NCI-H1930 (cell line): ENCODE data around the gene DPP4.

ENCODE experiments used
- DNase-seq, 2 experiments: peaks; one replicate each; lab custom pipeline; 2025; lab: John Stamatoyannopoulos, UW

Gene DPP4

GRCh38 chr2:162017233-162017632 is 56.8 kb downstream of the DPP4 start:
- DNase-seq = no peak

GRCh38 chr2:162016080-162016479 is 57.9 kb downstream of the DPP4 start:
- DNase-seq = no peak

GRCh38 chr2:162014751-162015150 is 59.3 kb downstream of the DPP4 start:
- no peak for DNase-seq

GRCh38 chr2:162013514-162014475 is 60.2 kb downstream of the DPP4 start:
- DNase-seq = no peak

GRCh38 chr2:162012565-162013058 is 61.4 kb downstream of the DPP4 start:
- no peak for DNase-seq

- DNase-seq = no peak
Observed at GRCh38 chr2:162011706-162012564, 62.1 kb downstream of the DPP4 start.

GRCh38 chr2:162009543-162009942 is 64.5 kb downstream of the DPP4 start:
- DNase-seq = no peak

- DNase-seq = no peak
Observed at GRCh38 chr2:162007447-162008040, 66.5 kb downstream of the DPP4 start.

- DNase-seq = no peak
Observed at GRCh38 chr2:162006337-162006736, 67.7 kb downstream of the DPP4 start.

- DNase-seq = no peak
Observed at GRCh38 chr2:162004031-162004430, 70.0 kb downstream of the DPP4 start.

GRCh38 chr2:162002623-162003235 is 71.3 kb downstream of the DPP4 start:
- no peak for DNase-seq

- DNase-seq = no peak
Observed at GRCh38 chr2:162000431-162000830, 73.6 kb downstream of the DPP4 start.

- no peak for DNase-seq
Observed at GRCh38 chr2:161999321-161999720, 74.7 kb downstream of the DPP4 start.

- DNase-seq = no peak
Observed at GRCh38 chr2:161998857-161999256, 75.2 kb downstream of the DPP4 start.

GRCh38 chr2:161997916-161998471 is 76.0 kb downstream of the DPP4 start:
- DNase-seq = no peak

- DNase-seq = no peak
Observed at GRCh38 chr2:161995553-161996016, 78.4 kb downstream of the DPP4 start.

- no peak for DNase-seq
Observed at GRCh38 chr2:161994761-161995520, 79.1 kb downstream of the DPP4 start.

GRCh38 chr2:161992531-161992930 is 81.5 kb downstream of the DPP4 start:
- no peak for DNase-seq

GRCh38 chr2:161991991-161992390 is 82.0 kb downstream of the DPP4 start:
- no peak for DNase-seq

GRCh38 chr2:161990741-161991140 is 83.3 kb downstream of the DPP4 start:
- DNase-seq = no peak

- no peak for DNase-seq
Observed at GRCh38 chr2:161990036-161990435, 84.0 kb downstream of the DPP4 start.
